Erythroblast (primary cell): ENCODE measurements around the gene KRTAP5-4.
"Not testable (repeated sequence)": the region's sequence is repeated elsewhere in the genome, so short reads cannot be mapped to it uniquely, and the experiment has no call there.

Experiments
- GATA1 ChIP-seq: IDR thresholded peaks from 2 replicates; pipeline ENCODE4 v1.6.1; 2011; ENCODE audit warnings: low read depth, mild to moderate bottlenecking, control low read depth, low read length, moderate library complexity
- POLR2A ChIP-seq: IDR thresholded peaks from 2 replicates; pipeline ENCODE4 v1.6.1; 2011; ENCODE audit warnings: mild to moderate bottlenecking, low read length

GRCh38 chr11:1661454-1662269 is 39.7 kb upstream of the KRTAP5-4 start:
- TF ChIP-seq POLR2A, GATA1: not testable (repeated sequence)
